Brain microvascular endothelial cell (primary cell): Measurements from ENCODE around the gene UNC5C.

Experiments used
- DNase-seq: peaks from one replicate; pipeline ENCODE4 v3.0.0-alpha.2; 2020
- H3K27ac ChIP-seq: fragments of 250-450 bp; sonication (Bioruptor Pico); 2 replicates; pipeline ENCODE4 v1.5.1; 2020; ENCODE audit warnings: mild to moderate bottlenecking, moderate library complexity
- H3K27me3 ChIP-seq: fragments of 250-450 bp; sonication (Bioruptor Pico); replicated peaks from 2 replicates; pipeline ENCODE4 v1.5.1; 2020; ENCODE audit warnings: mild to moderate bottlenecking
- H3K36me3 ChIP-seq: fragments of 250-450 bp; sonication (Bioruptor Pico); replicated peaks from 2 replicates; pipeline ENCODE4 v1.5.1; 2020; ENCODE audit warnings: mild to moderate bottlenecking
- H3K4me3 ChIP-seq: 2 replicates; pipeline ENCODE4 v1.5.1; 2011; ENCODE audit warnings: low read depth, mild to moderate bottlenecking, control low read depth, low read length, moderate library complexity
- in situ Hi-C: cut with HindIII; loops from 2 replicates; pipeline ENCODE4 v1.10.0; 2017; ENCODE audit warnings: low sequenced_read_pairs, low pct_ligation_motif_present
- TF ChIP-seq, protein P1 (sequence below): IDR thresholded peaks from 2 replicates; pipeline ENCODE4 v1.5.1; 2011; ENCODE audit warnings: low read depth, mild to moderate bottlenecking, moderate library complexity, low read length, control low read depth, inconsistent platforms; ENCODE audit errors: missing control alignments

Gene UNC5C

DNA sequence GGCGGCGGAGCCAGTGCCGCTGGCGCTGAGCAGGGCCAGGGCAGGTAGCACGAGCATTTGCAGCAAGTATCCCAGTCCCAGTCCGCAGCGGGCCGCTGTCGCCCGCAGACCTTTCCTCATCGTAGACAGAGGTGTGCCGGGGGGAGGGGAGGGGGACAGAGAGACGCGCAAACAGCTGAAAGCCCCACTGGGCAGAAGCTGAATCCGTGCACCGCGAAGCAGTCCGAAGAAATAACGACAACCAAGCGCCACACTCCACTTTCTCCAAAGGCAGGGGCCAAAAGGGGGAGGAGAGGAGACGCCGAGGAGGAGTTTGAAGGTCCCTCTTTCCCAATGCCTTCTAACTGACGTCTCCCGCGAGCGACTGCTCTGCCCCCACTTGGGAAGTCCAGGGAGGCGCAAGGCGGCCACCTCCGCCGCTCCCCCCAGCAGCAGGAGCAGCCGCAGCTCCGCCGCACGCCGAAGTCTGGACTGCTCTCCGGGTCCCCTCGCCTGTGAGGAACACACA is at the start of gene UNC5C:
UNC5C (minus strand) TSS at position 236 of the 508 bp plus-strand sequence.
- H3K36me3 ChIP-seq: no peaks in the 10 kb centered on the region
- in situ Hi-C loops: no loop called here
- no peak within 1 kb of the TSS for H3K27ac ChIP-seq
- DNase-seq: peak; percentile 14
- H3K4me3 ChIP-seq: peak within 1 kb of the TSS; percentile 74
- peaks cover 2% of the 10 kb centered on the region for H3K27me3 ChIP-seq
- TF ChIP-seq, protein P1, sequence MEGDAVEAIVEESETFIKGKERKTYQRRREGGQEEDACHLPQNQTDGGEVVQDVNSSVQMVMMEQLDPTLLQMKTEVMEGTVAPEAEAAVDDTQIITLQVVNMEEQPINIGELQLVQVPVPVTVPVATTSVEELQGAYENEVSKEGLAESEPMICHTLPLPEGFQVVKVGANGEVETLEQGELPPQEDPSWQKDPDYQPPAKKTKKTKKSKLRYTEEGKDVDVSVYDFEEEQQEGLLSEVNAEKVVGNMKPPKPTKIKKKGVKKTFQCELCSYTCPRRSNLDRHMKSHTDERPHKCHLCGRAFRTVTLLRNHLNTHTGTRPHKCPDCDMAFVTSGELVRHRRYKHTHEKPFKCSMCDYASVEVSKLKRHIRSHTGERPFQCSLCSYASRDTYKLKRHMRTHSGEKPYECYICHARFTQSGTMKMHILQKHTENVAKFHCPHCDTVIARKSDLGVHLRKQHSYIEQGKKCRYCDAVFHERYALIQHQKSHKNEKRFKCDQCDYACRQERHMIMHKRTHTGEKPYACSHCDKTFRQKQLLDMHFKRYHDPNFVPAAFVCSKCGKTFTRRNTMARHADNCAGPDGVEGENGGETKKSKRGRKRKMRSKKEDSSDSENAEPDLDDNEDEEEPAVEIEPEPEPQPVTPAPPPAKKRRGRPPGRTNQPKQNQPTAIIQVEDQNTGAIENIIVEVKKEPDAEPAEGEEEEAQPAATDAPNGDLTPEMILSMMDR: peak; percentile 24

DNA sequence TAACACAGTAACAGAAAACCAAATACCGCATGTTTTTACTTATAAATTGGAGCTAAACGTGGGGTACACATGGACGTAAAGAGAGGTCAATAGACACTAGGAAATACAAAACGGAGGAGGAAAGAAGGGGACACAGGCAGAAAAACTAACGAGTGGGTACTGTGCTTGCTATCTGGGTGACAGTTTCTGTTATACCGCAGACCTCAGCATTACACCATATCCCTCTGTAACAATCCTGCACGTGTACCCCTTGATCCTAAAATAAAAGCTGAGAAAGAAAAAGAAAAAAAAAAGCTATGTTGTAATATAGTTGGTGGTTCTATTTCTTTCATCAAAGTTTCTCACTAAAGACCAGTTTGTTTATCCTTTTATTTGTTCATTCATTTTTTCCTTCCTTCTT is 47.9 kb upstream of the UNC5C start:
- no peaks in the 10 kb centered on the region for H3K36me3 ChIP-seq
- H3K27me3 ChIP-seq: no peaks in the 10 kb centered on the region
- no peak overlapping the region for H3K27ac ChIP-seq
- no peak for DNase-seq
- TF ChIP-seq, protein P1: no peak
- H3K4me3 ChIP-seq: no peak overlapping the region
- in situ Hi-C loops: no loop called here

DNA sequence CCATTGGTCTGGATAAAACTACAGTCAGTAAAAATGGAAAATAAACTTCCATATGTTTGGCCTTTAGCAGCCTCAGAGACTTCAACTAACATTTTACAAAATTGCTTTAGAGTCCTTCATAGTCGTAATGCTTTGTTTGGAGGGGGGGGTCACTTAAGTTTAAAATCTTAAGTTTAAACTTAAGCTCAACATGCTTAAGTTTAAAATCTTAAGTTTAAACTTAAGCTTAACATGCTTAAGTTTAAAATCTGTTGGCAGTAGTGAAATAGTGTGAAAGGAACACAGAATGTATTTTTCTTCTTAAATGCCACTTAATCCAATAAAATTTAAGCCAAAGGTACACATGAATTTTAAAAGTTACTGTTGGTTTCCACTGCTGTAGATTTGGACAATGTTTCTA is 45.9 kb upstream of the UNC5C start:
- no peak for DNase-seq
- H3K27ac ChIP-seq: no peak overlapping the region
- TF ChIP-seq, protein P1: no peak
- H3K4me3 ChIP-seq: no peak overlapping the region
- no peaks in the 10 kb centered on the region for H3K27me3 ChIP-seq
- H3K36me3 ChIP-seq: no peaks in the 10 kb centered on the region
- in situ Hi-C loops: no loop called here

DNA sequence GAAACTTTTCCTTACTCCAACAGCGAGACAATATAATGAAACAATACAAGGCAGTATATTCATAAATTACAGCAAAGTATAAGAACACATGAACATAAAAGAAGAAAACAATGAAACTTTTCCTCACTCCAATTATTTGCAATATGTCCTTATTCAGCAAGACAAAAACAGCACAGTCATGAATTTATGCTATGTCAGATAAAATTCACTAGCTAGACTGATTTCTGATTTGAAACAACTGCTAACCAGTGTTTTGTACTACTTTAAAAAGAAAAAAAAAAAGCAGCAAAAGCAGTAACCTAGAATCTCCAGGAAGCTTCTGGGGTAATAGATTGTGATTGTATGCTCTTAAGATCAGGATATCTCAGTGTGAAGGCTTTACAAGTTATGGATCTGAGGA is 45.2 kb upstream of the UNC5C start:
- in situ Hi-C loops: no loop called here
- Histone ChIP-seq H3K27me3 (no peaks in the 10 kb centered on the region), H3K4me3 (no peak overlapping the region), H3K36me3 (no peaks in the 10 kb centered on the region), H3K27ac (no peak overlapping the region)
- TF ChIP-seq, protein P1: no peak
- DNase-seq: no peak

DNA sequence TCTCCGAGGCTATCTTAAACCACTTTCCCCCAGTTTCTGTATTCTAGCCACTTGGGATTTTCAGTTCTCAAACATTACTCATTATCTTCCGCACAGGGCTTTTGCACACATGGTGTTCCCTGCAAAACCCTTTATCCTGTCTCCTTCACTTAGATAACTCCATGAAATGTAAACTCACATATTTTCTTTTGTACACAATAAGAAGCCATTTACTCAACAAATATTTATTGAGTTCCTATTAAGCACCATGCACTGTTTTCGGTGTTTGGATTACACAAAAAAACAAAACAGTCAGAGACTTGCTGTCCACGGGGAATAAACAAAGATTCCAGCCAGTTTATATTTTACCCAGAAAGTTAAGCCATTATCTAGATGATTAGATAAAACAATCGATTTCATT is 42.5 kb upstream of the UNC5C start:
- Histone ChIP-seq H3K27me3 (no peaks in the 10 kb centered on the region), H3K36me3 (no peaks in the 10 kb centered on the region), H3K4me3 (no peak overlapping the region), H3K27ac (no peak overlapping the region)
- TF ChIP-seq, protein P1: no peak
- in situ Hi-C loops: no loop called here
- DNase-seq: no peak

DNA sequence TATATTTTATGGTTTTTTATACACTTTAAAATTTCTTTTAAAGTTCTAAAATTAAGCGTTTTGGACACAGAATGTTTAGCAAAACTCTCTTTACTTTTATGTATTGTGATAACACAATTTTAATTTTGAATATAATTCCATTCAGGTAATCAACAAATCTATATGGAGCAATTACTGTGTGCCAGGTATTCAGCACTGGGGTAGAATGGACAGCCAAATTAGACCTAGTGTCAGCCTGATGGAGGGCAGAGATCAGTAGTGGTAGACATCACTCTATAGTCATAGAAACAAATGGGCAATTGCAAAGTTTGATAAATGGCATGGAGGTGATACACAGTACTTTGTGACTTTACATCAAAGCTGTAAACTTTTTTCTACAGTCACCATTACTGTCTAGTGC is 41.8 kb upstream of the UNC5C start:
- no peak overlapping the region for H3K27ac ChIP-seq
- no peak for DNase-seq
- TF ChIP-seq, protein P1: no peak
- no peak overlapping the region for H3K4me3 ChIP-seq
- H3K36me3 ChIP-seq: no peaks in the 10 kb centered on the region
- no peaks in the 10 kb centered on the region for H3K27me3 ChIP-seq
- in situ Hi-C loops: no loop called here
